NCI-H1417 treated with DMSO at 0.1 percent for 48 hours (cell line): ENCODE measurements around the gene ACSL1.
A peak's percentile ranks its signal among the peaks of the same experiment; 100 is the strongest.

ENCODE experiments used
- DNase-seq: peaks from one replicate; lab custom pipeline; 2025; lab: John Stamatoyannopoulos, UW

Gene ACSL1

GRCh38 chr4:184825896-184826690 lies at the start of gene ACSL1:
Gene ACSL1 (minus strand): TSS chr4:184825968. CDS start chr4:184803514, 22,454 bp downstream.
- DNase-seq = peak; percentile 38

GRCh38 chr4:184873054-184873453 lies 47.3 kb upstream of the ACSL1 start:
- DNase-seq = no peak

- no peak for DNase-seq
Measured at GRCh38 chr4:184870718-184871117, 45.0 kb upstream of the ACSL1 start.

- no peak for DNase-seq
Measured at GRCh38 chr4:184868623-184869022, 42.9 kb upstream of the ACSL1 start.

GRCh38 chr4:184863916-184864315 lies 38.1 kb upstream of the ACSL1 start:
- DNase-seq = no peak

GRCh38 chr4:184861047-184861446 lies 35.3 kb upstream of the ACSL1 start:
- DNase-seq = no peak

GRCh38 chr4:184860018-184860779 lies 34.4 kb upstream of the ACSL1 start:
- no peak for DNase-seq

GRCh38 chr4:184857441-184858121 lies 31.8 kb upstream of the ACSL1 start:
- no peak for DNase-seq

- no peak for DNase-seq
Measured at GRCh38 chr4:184856277-184856609, 30.5 kb upstream of the ACSL1 start.

- no peak for DNase-seq
Measured at GRCh38 chr4:184854673-184855072, 28.9 kb upstream of the ACSL1 start.

- DNase-seq = no peak
Measured at GRCh38 chr4:184853436-184853835, 27.7 kb upstream of the ACSL1 start.

- no peak for DNase-seq
Measured at GRCh38 chr4:184851886-184852285, 26.1 kb upstream of the ACSL1 start.

- DNase-seq = no peak
Measured at GRCh38 chr4:184851200-184851541, 25.4 kb upstream of the ACSL1 start.

GRCh38 chr4:184850431-184851199 lies 24.8 kb upstream of the ACSL1 start:
- no peak for DNase-seq

GRCh38 chr4:184850018-184850417 lies 24.2 kb upstream of the ACSL1 start:
- no peak for DNase-seq

- no peak for DNase-seq
Measured at GRCh38 chr4:184849185-184849584, 23.4 kb upstream of the ACSL1 start.

GRCh38 chr4:184848510-184848909 lies 22.7 kb upstream of the ACSL1 start:
- no peak for DNase-seq

- no peak for DNase-seq
Measured at GRCh38 chr4:184846531-184846930, 20.8 kb upstream of the ACSL1 start.

GRCh38 chr4:184845367-184846021 lies 19.7 kb upstream of the ACSL1 start:
- DNase-seq = no peak

- no peak for DNase-seq
Measured at GRCh38 chr4:184844742-184845141, 19.0 kb upstream of the ACSL1 start.

GRCh38 chr4:184843984-184844554 lies 18.3 kb upstream of the ACSL1 start:
- no peak for DNase-seq
